Lower leg skin (tissue), 4 donors: ENCODE results near the gene HMGN2. TPM values are rescaled to one million over a fixed set of nuclear protein-coding genes. Genes with fewer than 3 reads are reported as not detected.
A peak's percentile ranks its signal among the peaks of the same experiment; 100 is the strongest.

ENCODE experiments used
- DNase-seq, 2 donors: peaks; one replicate each; pipeline ENCODE4 v3.0.0-alpha.2; 2019; ENCODE audit warnings: low spot score in 2 of 2
- H3K4me3 ChIP-seq: fragments of 200-600 bp; sonication (generic); 2 replicates; pipeline ENCODE4 v1.5.1; 2017; ENCODE audit warnings: mild to moderate bottlenecking, low read depth; ENCODE audit not compliant: poor library complexity, severe bottlenecking
- POLR2A ChIP-seq, 2 donors: fragments of 450-650 bp; IDR thresholded peaks; one replicate each; pipeline ENCODE4 v1.6.1; 2016 to 2017; ENCODE audit warnings: antibody characterized with exemption in 2 of 2, mild to moderate bottlenecking in 1 of 2, moderate library complexity in 1 of 2
- WGBS, 2 donors: methylation state at CpG; one replicate each; pipeline ENCODE4 v1.1.5; 2018; 5-methylcytosine and 5-hydroxymethylcytosine counted together
- intact Hi-C: fragments of 100-400 bp; cut with DNase I; formaldehyde crosslinking; loops from one replicate; pipeline ENCODE4 v1.15.0; 2023; ENCODE audit warnings: low total_unique reads
- total RNA-seq, 4 donors: library from RNA; depleted of rRNA; stranded (reverse); fragments of >200 nt; gene quantifications; one replicate each; pipeline ENCODE4 v1.1.0, GENCODE V29; 2016
- TF ChIP-seq, protein P1 (sequence below), 3 donors: fragments of 450-650 bp; IDR thresholded peaks; one replicate each; pipeline ENCODE4 v1.5.1; 2016; ENCODE audit warnings: antibody characterized with exemption in 3 of 3, mild to moderate bottlenecking in 3 of 3, moderate library complexity in 2 of 3

Gene HMGN2
- total RNA-seq, 4 donors from 2014 or later: 128 to 224 (median 167) TPM

DNA sequence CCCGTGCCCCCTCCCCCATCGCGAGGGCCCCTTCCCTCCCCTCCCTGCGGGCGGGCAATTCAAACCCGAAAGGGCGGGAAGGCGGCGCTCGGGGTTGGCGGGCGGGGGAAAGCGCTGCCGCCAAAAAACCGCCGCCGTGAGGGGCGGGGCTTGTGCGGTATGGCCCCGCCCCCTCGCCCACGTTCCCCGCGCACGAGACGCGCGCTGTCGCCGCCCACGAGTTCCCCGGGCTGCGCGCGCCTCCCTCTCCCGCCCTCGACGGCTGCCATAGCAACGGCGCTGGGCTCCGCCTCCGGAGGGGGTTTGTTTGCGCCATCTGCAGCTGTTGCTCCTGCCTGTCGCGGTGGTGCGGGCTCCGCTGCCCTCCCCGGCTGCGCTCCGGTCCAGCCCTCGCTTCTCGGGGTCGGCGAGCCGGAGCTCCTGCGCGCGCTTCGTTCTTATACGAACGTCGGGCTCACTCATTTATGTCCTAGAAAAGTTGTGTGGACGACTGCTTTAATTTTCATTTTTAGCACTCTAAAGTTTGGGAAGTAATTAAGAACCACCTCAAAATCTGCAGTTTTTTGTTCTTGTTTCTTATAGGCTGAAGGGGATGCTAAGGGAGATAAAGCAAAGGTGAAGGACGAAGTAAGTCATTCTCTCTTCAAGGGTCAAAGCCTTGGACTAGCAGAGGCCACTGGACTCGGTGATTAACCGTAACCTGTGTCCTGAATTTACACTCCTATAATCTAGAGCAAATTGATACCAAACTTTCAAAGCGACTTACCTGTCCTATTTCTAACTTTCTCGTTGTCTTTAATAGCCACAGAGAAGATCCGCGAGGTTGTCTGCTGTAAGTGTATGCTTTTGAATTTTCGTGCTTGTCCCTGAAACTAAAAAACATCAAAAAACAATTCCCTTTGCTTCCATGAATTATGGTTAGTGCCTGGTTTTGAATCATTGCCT is 933 bp downstream of the HMGN2 start:
- TF ChIP-seq, protein P1, sequence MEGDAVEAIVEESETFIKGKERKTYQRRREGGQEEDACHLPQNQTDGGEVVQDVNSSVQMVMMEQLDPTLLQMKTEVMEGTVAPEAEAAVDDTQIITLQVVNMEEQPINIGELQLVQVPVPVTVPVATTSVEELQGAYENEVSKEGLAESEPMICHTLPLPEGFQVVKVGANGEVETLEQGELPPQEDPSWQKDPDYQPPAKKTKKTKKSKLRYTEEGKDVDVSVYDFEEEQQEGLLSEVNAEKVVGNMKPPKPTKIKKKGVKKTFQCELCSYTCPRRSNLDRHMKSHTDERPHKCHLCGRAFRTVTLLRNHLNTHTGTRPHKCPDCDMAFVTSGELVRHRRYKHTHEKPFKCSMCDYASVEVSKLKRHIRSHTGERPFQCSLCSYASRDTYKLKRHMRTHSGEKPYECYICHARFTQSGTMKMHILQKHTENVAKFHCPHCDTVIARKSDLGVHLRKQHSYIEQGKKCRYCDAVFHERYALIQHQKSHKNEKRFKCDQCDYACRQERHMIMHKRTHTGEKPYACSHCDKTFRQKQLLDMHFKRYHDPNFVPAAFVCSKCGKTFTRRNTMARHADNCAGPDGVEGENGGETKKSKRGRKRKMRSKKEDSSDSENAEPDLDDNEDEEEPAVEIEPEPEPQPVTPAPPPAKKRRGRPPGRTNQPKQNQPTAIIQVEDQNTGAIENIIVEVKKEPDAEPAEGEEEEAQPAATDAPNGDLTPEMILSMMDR (IDR thresholded peaks at IDR 0.05): no peak
- peak in 1 of 2 donors; percentile 84 for TF ChIP-seq POLR2A (IDR thresholded peaks at IDR 0.05)
- intact Hi-C loops: no loop called here
- peak; percentile 94 to 99 for DNase-seq
- H3K4me3 ChIP-seq: peak overlapping the region; percentile 100
- 4 to 9% methylated on average over 17 to 47 of the region's 71 CpGs for WGBS, 2 donors

DNA sequence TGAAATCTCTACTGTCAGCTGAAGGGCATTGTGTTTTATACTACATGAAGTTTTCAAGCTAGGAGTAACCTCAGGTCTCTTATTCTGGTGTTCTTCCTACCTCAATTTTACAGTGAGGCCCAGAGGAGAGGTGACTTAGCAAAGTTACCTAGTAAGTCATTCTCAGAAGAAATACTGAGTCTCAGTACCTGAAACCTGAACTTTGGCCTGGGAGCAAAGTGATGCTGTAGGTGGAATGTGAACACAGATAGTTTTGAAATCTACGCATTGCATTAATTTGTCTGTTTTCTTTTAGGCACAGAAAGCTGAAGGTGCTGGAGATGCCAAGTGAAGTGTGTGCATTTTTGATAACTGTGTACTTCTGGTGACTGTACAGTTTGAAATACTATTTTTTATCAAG is 2.6 kb downstream of the HMGN2 start:
- no peak overlapping the region for H3K4me3 ChIP-seq
- 94 to 100% methylated on average over 1 of the region's 1 CpG for WGBS, 2 donors
- TF ChIP-seq, protein P1 (IDR thresholded peaks at IDR 0.05): no peak
- TF ChIP-seq POLR2A (IDR thresholded peaks at IDR 0.05): no peak
- intact Hi-C loops: no loop called here
- no peak for DNase-seq

- intact Hi-C loops: no loop called here
- DNase-seq: no peak
- TF ChIP-seq POLR2A (IDR thresholded peaks at IDR 0.05): no peak
- TF ChIP-seq, protein P1 (IDR thresholded peaks at IDR 0.05): no peak
- whole genome bisulfite sequencing, 2 donors: 71 to 81% methylated on average over 3 of the region's 3 CpGs
- H3K4me3 ChIP-seq: no peak overlapping the region
These were observed 3.7 kb downstream of the HMGN2 start for GRCh38 chr1:26475989-26476388.

DNA sequence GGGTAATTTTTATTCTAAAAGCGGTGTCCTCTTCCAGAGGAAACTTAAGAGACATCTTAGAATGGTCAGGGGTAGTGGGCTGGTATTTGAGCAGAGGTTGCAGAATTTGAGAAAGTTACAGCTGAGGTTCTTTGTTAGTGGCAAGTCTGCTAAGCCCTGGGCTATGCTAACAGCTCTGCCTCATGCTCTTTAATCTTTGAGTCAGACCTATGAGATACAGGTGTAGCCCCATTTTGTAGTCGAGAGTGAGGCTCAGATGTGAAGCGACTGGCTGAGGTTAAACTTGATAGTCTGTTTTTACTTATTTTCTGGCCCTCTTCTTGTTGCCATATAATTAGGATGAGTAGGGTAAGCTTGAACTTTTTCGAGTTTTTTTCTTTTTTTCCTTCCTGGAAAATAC is 4.7 kb downstream of the HMGN2 start:
- WGBS, 2 donors: 72 to 74% methylated on average over 4 of the region's 4 CpGs
- no peak for TF ChIP-seq POLR2A (IDR thresholded peaks at IDR 0.05)
- TF ChIP-seq, protein P1 (IDR thresholded peaks at IDR 0.05): no peak
- intact Hi-C loops: no loop called here
- no peak for DNase-seq
- H3K4me3 ChIP-seq: no peak overlapping the region

GRCh38 chr1:26477446-26478152 is 5.4 kb downstream of the HMGN2 start:
- WGBS, 2 donors: 71 to 82% methylated on average over 8 of the region's 8 CpGs
- H3K4me3 ChIP-seq: no peak overlapping the region
- no peak for TF ChIP-seq POLR2A (IDR thresholded peaks at IDR 0.05)
- TF ChIP-seq, protein P1 (IDR thresholded peaks at IDR 0.05): no peak
- intact Hi-C loops: no loop called here
- DNase-seq: no peak
